Adrenal gland (tissue), 5 donors: ENCODE data around the gene TSHZ2.

Source experiments
- POLR2A ChIP-seq, 2 donors: fragments of 450-650 bp; IDR thresholded peaks; one replicate each; pipeline ENCODE4 v1.6.1; 2017; ENCODE audit warnings: antibody characterized with exemption in 2 of 2, mild to moderate bottlenecking in 2 of 2, moderate library complexity in 1 of 2
- TF ChIP-seq, protein P1 (sequence below), 6 experiments: fragments of 450-650 bp in 4 of 6; fragments of 200-600 bp in 2 of 6; sonication (generic) in 1 of 6; IDR thresholded peaks; 1 replicate in 5 of 6; 2 replicates in 1 of 6; pipeline versions ENCODE4 v1.5.1 to v1.8.0; 2016 to 2021; ENCODE audit warnings: antibody characterized with exemption in 6 of 6, mild to moderate bottlenecking in 2 of 6, moderate library complexity in 1 of 6
- donor health status: DM: no; HTN: no; CAD: no.

DNA sequence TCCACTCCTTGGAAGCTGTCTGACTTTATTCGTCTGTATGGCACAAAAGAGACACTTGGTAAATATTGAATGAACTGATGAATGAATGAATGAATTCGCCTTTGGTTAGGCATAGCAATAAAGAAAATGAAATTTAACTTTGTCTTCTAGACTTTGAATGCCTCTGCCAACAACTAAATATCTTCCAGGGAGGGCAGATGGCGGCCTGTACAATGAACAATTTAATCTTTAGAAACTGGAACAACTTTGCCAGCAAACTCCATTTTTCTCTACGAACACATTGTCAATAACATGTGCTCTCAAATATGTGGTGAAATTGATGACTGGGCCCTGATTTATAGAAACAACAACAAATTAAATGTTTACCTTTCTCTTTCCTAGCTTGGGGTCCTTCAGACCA, 480.9 kb downstream of the TSHZ2 start:
- TF ChIP-seq, protein P1, sequence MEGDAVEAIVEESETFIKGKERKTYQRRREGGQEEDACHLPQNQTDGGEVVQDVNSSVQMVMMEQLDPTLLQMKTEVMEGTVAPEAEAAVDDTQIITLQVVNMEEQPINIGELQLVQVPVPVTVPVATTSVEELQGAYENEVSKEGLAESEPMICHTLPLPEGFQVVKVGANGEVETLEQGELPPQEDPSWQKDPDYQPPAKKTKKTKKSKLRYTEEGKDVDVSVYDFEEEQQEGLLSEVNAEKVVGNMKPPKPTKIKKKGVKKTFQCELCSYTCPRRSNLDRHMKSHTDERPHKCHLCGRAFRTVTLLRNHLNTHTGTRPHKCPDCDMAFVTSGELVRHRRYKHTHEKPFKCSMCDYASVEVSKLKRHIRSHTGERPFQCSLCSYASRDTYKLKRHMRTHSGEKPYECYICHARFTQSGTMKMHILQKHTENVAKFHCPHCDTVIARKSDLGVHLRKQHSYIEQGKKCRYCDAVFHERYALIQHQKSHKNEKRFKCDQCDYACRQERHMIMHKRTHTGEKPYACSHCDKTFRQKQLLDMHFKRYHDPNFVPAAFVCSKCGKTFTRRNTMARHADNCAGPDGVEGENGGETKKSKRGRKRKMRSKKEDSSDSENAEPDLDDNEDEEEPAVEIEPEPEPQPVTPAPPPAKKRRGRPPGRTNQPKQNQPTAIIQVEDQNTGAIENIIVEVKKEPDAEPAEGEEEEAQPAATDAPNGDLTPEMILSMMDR (IDR thresholded peaks at IDR 0.05), result no peak
- TF ChIP-seq POLR2A (IDR thresholded peaks at IDR 0.05), result no peak
